HEK293 (cell line): ENCODE results near the gene SNRPD2.
A peak's percentile ranks its signal among the peaks of the same experiment; 100 is the strongest.

Experiments
- CTCF ChIA-PET: fragments of 350-600 bp; formaldehyde crosslinking; extraction: SDS; loops from one replicate; lab custom pipeline; 2021; ENCODE audit warnings: antibody characterized with exemption; lab: Yijun Ruan, JAX
- POLR2A ChIA-PET: fragments of 300-600 bp; formaldehyde crosslinking; extraction: SDS; loops from one replicate; lab custom pipeline; 2020; ENCODE audit warnings: antibody characterized with exemption, inconsistent platforms; lab: Yijun Ruan, JAX
- H3K27ac ChIP-seq: fragments of 200-500 bp; sonication (Bioruptor generic); 2 replicates; pipeline ENCODE4 v1.5.1; 2014; ENCODE audit warnings: low read depth, low read length, control low read depth, inconsistent platforms; ENCODE audit errors: extremely low read depth
- H3K36me3 ChIP-seq, 2 experiments: fragments of 200-500 bp in 1 of 2; sonication (Bioruptor generic) in 1 of 2; 1 replicate in 1 of 2; 2 replicates in 1 of 2; pipeline ENCODE4 v1.5.1; 2014 to 2017; ENCODE audit warnings: inconsistent platforms in 2 of 2, low read length in 2 of 2; ENCODE audit not compliant: control insufficient read depth in 2 of 2, insufficient read depth in 1 of 2
- H3K4me1 ChIP-seq: fragments of 200-500 bp; sonication (Bioruptor generic); 2 replicates; pipeline ENCODE4 v1.5.1; 2014; ENCODE audit warnings: mild to moderate bottlenecking, low read length, inconsistent platforms; ENCODE audit not compliant: control insufficient read depth, insufficient read depth
- H3K4me3 ChIP-seq: 2 replicates; pipeline ENCODE4 v1.5.1; 2011; ENCODE audit warnings: low read depth, mild to moderate bottlenecking, control low read depth, low read length, moderate library complexity
- H3K9me3 ChIP-seq: fragments of 200-500 bp; sonication (Bioruptor generic); 2 replicates; pipeline ENCODE4 v1.5.1; 2014; ENCODE audit warnings: low read depth, low read length, inconsistent platforms; ENCODE audit not compliant: control insufficient read depth, insufficient read depth
- ATF2 ChIP-seq: fragments of 450-650 bp; formaldehyde crosslinking; IDR thresholded peaks from 2 replicates; pipeline ENCODE4 v1.5.1; 2016; ENCODE audit warnings: missing biosample characterization, missing genetic modification characterization, low read depth
- BCL11B ChIP-seq: fragments of 450-650 bp; formaldehyde crosslinking; IDR thresholded peaks from 2 replicates; pipeline ENCODE4 v1.5.1; 2016; ENCODE audit warnings: low read depth, missing biosample characterization, missing genetic modification characterization
- EGR2 ChIP-seq: fragments of 450-650 bp; formaldehyde crosslinking; IDR thresholded peaks from 2 replicates; pipeline ENCODE4 v1.5.1; 2016; ENCODE audit warnings: low read depth, missing biosample characterization, missing genetic modification characterization
- HOXA7 ChIP-seq: sonication (generic); formaldehyde crosslinking; IDR thresholded peaks from 2 replicates; pipeline ENCODE4 v1.8.1; 2022; ENCODE audit warnings: missing genetic modification reagents, borderline replicate concordance
- KLF1 ChIP-seq: fragments of 450-650 bp; formaldehyde crosslinking; IDR thresholded peaks from 2 replicates; pipeline ENCODE4 v1.5.1; 2016; ENCODE audit warnings: missing biosample characterization, missing genetic modification characterization
- MYNN ChIP-seq: fragments of 450-650 bp; formaldehyde crosslinking; IDR thresholded peaks from 2 replicates; pipeline ENCODE4 v1.5.1; 2016; ENCODE audit warnings: missing biosample characterization, missing genetic modification characterization, borderline replicate concordance
- OVOL3 ChIP-seq: fragments of 450-650 bp; formaldehyde crosslinking; IDR thresholded peaks from 2 replicates; pipeline ENCODE4 v1.5.1; 2016; ENCODE audit warnings: missing biosample characterization, missing genetic modification characterization
- SCRT2 ChIP-seq: fragments of 450-650 bp; formaldehyde crosslinking; IDR thresholded peaks from 2 replicates; pipeline ENCODE4 v1.5.1; 2016; ENCODE audit warnings: missing biosample characterization, missing genetic modification characterization
- TCF7L2 ChIP-seq: IDR thresholded peaks from 2 replicates; pipeline ENCODE4 v1.6.1; 2011; ENCODE audit warnings: low read depth, mild to moderate bottlenecking, inconsistent platforms, low read length, moderate library complexity, borderline replicate concordance
- ZBTB20 ChIP-seq: fragments of 450-650 bp; formaldehyde crosslinking; IDR thresholded peaks from 2 replicates; pipeline ENCODE4 v1.5.1; 2016; ENCODE audit warnings: missing biosample characterization, missing genetic modification characterization
- ZBTB21 ChIP-seq: fragments of 450-650 bp; formaldehyde crosslinking; IDR thresholded peaks from 2 replicates; pipeline ENCODE4 v1.5.1; 2017; ENCODE audit warnings: missing biosample characterization, missing genetic modification characterization
- ZBTB26 ChIP-seq: fragments of 450-650 bp; formaldehyde crosslinking; optimal IDR thresholded peaks from 2 replicates; pipeline ENCODE3; 2016; ENCODE audit warnings: missing biosample characterization, mild to moderate bottlenecking, missing genetic modification characterization
- ZBTB44 ChIP-seq: fragments of 450-650 bp; IDR thresholded peaks from 2 replicates; pipeline ENCODE4 v1.5.1; 2018; ENCODE audit warnings: missing biosample characterization, mild to moderate bottlenecking, missing genetic modification characterization
- ZFP37 ChIP-seq: fragments of 450-650 bp; formaldehyde crosslinking; IDR thresholded peaks from 2 replicates; pipeline ENCODE4 v1.5.1; 2016; ENCODE audit warnings: missing biosample characterization, missing genetic modification characterization
- ZNF155 ChIP-seq: fragments of 450-650 bp; formaldehyde crosslinking; IDR thresholded peaks from 2 replicates; pipeline ENCODE4 v1.5.1; 2016; ENCODE audit warnings: missing biosample characterization, missing genetic modification characterization
- ZNF16 ChIP-seq: fragments of 450-650 bp; formaldehyde crosslinking; IDR thresholded peaks from 2 replicates; pipeline ENCODE4 v1.5.1; 2016; ENCODE audit warnings: low read depth, missing biosample characterization, missing genetic modification characterization
- ZNF221 ChIP-seq: fragments of 450-650 bp; formaldehyde crosslinking; IDR thresholded peaks from 2 replicates; pipeline ENCODE4 v1.5.1; 2017; ENCODE audit warnings: missing biosample characterization, missing genetic modification characterization, borderline replicate concordance
- ZNF239 ChIP-seq: fragments of 450-650 bp; formaldehyde crosslinking; IDR thresholded peaks from 2 replicates; pipeline ENCODE4 v1.5.1; 2016; ENCODE audit warnings: missing biosample characterization, missing genetic modification characterization
- ZNF292 ChIP-seq: fragments of 450-650 bp; formaldehyde crosslinking; IDR thresholded peaks from 2 replicates; pipeline ENCODE4 v1.5.1; 2016; ENCODE audit warnings: low read depth, missing biosample characterization, missing genetic modification characterization, borderline replicate concordance
- ZNF335 ChIP-seq: fragments of 450-650 bp; formaldehyde crosslinking; conservative IDR thresholded peaks from 2 replicates; pipeline ENCODE4 v1.5.1; 2016; ENCODE audit warnings: missing biosample characterization, missing genetic modification characterization
- ZNF391 ChIP-seq: fragments of 450-650 bp; formaldehyde crosslinking; IDR thresholded peaks from 2 replicates; pipeline ENCODE4 v1.5.1; 2016; ENCODE audit warnings: low read depth, missing biosample characterization, missing genetic modification characterization, borderline replicate concordance
- ZNF423 ChIP-seq: fragments of 450-650 bp; formaldehyde crosslinking; IDR thresholded peaks from 2 replicates; pipeline ENCODE4 v1.5.1; 2016; ENCODE audit warnings: missing biosample characterization, missing genetic modification characterization
- ZNF513 ChIP-seq: fragments of 450-650 bp; IDR thresholded peaks from 2 replicates; pipeline ENCODE4 v1.5.1; 2018; ENCODE audit warnings: missing biosample characterization, missing genetic modification characterization
- ZNF529 ChIP-seq: fragments of 450-650 bp; formaldehyde crosslinking; IDR thresholded peaks from 2 replicates; pipeline ENCODE4 v1.5.1; 2017; ENCODE audit warnings: missing genetic modification characterization, missing biosample characterization; ENCODE audit not compliant: insufficient replicate concordance
- ZNF555 ChIP-seq: fragments of 450-650 bp; formaldehyde crosslinking; conservative IDR thresholded peaks from 2 replicates; pipeline ENCODE4 v1.5.1; 2017; ENCODE audit warnings: missing biosample characterization, mild to moderate bottlenecking, missing genetic modification characterization, inconsistent platforms
- ZNF585B ChIP-seq: fragments of 450-650 bp; formaldehyde crosslinking; IDR thresholded peaks from 2 replicates; pipeline ENCODE4 v1.5.1; 2016; ENCODE audit warnings: missing biosample characterization, missing genetic modification characterization
- ZNF626 ChIP-seq: fragments of 450-650 bp; sonication (Bioruptor Pico); formaldehyde crosslinking; IDR thresholded peaks from 2 replicates; pipeline ENCODE4 v1.5.1; 2018; ENCODE audit warnings: missing biosample characterization, missing genetic modification characterization, inconsistent platforms

Gene SNRPD2

GRCh38 chr19:45717983-45718650, 26.4 kb upstream of the SNRPD2 start:
- peak overlapping the region; percentile 92 for H3K27ac ChIP-seq
- CTCF ChIA-PET = interaction anchor here (1.7 to 7.7 kb wide), 2 partner anchors 9 to 25 kb away, joined by 6 to 64 read pairs; partner anchors contain the start of genes QPCTL and SNRPD2
- peaks cover 23% of the 10 kb centered on the region for H3K4me1 ChIP-seq
- POLR2A ChIA-PET = interaction anchor here (1.2 to 6.5 kb wide), 13 partner anchors 9 to 145 kb away, joined by 3 to 133 read pairs (median 4); partner anchors contain the start of genes FBXO46, GIPR, QPCTL and SIX5
- H3K9me3 ChIP-seq = no peaks in the 10 kb centered on the region
- H3K36me3 ChIP-seq = peaks cover 23 to 25% of the 10 kb centered on the region in 2 experiments; a peak in 2 of 3 replicates
- TF ChIP-seq ATF2 (tag by site-specific recombination) (no peak), ZNF16 (peak; percentile 79; the same call in 1 of the 2 replicates), ZNF335 (tag by site-specific recombination) (peak; percentile 92), ZBTB20 (tag by site-specific recombination) (peak; percentile 91)
- peak overlapping the region; percentile 31 for H3K4me3 ChIP-seq

GRCh38 chr19:45717131-45717982, 25.6 kb upstream of the SNRPD2 start:
- ChIA-PET CTCF (interaction anchor here (0.5 to 7.7 kb wide), 11 partner anchors 10 to 683 kb away, joined by 3 to 64 read pairs (median 5); partner anchors contain the start of genes QPCTL, SIX5 and SNRPD2), POLR2A (interaction anchor here (0.6 to 6.5 kb wide), 28 partner anchors 9 to 1796 kb away, joined by 3 to 133 read pairs (median 4); partner anchors contain the start of genes FBXO46, GIPR, QPCTL and SIX5)
- H3K9me3 ChIP-seq = no peaks in the 10 kb centered on the region
- H3K4me3 ChIP-seq = peak overlapping the region; percentile 72
- peaks cover 19% of the 10 kb centered on the region for H3K4me1 ChIP-seq
- peak overlapping the region; percentile 92 for H3K27ac ChIP-seq
- H3K36me3 ChIP-seq = peaks cover 22 to 32% of the 10 kb centered on the region in 2 experiments; a peak in 2 of 3 replicates
- peak; percentile 89 for TF ChIP-seq BCL11B
- no peak for TF ChIP-seq ZNF585B
- TF ChIP-seq TCF7L2 = peak; percentile 79; the same call in 1 of the 2 replicates
- TF ChIP-seq ZNF239 = no peak
- TF ChIP-seq ZNF555 = no peak
- no peak for TF ChIP-seq MYNN
- no peak for TF ChIP-seq ZNF423 (tag by site-specific recombination)
- no peak for TF ChIP-seq ZNF391 (tag by site-specific recombination)
- TF ChIP-seq ZBTB26 (tag by site-specific recombination) = peak; percentile 63
- no peak for TF ChIP-seq ZNF221 (tag by site-specific recombination)
- TF ChIP-seq HOXA7 = no peak
- 0 out of 2 replicates have a peak, but pooled peaks have one; percentile 9 for TF ChIP-seq ZBTB21
- TF ChIP-seq ZNF529 (tag by site-specific recombination) = no peak
- no peak for TF ChIP-seq ZBTB44 (tag by site-specific recombination)
- TF ChIP-seq KLF1 = peak; percentile 67; the same call in 1 of the 2 replicates
- TF ChIP-seq ZNF292 (tag by site-specific recombination) = no peak
- peak; percentile 94 for TF ChIP-seq EGR2 (tag by site-specific recombination)
- TF ChIP-seq ZNF626 = no peak
- TF ChIP-seq ZFP37 = peak; percentile 55; the same call in 1 of the 2 replicates
- no peak for TF ChIP-seq OVOL3 (tag by site-specific recombination)
- TF ChIP-seq SCRT2 (tag by site-specific recombination) = no peak
- TF ChIP-seq ZNF513 (tag by site-specific recombination) = no peak
- no peak for TF ChIP-seq ZNF155 (tag by site-specific recombination)
